Smooth muscle cell (in vitro differentiated cells): Measurements from ENCODE around the gene DHRS13. TPM values are rescaled to one million over a fixed set of nuclear protein-coding genes. Genes with fewer than 3 reads are reported as not detected.

Experiments used
- DNase-seq: peaks from one replicate; lab custom pipeline; 2025; ENCODE audit not compliant: unreplicated experiment; lab: John Stamatoyannopoulos, UW
- H2AFZ ChIP-seq: fragments of 200-600 bp; sonication (generic); 2 replicates; pipeline ENCODE4 v1.6.0; 2016; ENCODE audit warnings: antibody characterized with exemption, low read depth, mild to moderate bottlenecking
- H3F3A ChIP-seq: fragments of 200-600 bp; sonication (generic); 2 replicates; pipeline ENCODE4 v1.6.0; 2017; ENCODE audit warnings: antibody characterized with exemption, low read depth
- H3K27ac ChIP-seq: fragments of 200-600 bp; sonication (generic); 2 replicates; pipeline ENCODE4 v1.5.1; 2016; ENCODE audit warnings: low read depth, mild to moderate bottlenecking
- H3K27me3 ChIP-seq: fragments of 200-600 bp; sonication (generic); 2 replicates; pipeline ENCODE4 v1.6.1; 2016; ENCODE audit warnings: low read depth, mild to moderate bottlenecking
- H3K36me3 ChIP-seq: fragments of 200-600 bp; sonication (generic); 2 replicates; pipeline ENCODE4 v1.5.1; 2016; ENCODE audit warnings: low read depth
- H3K4me1 ChIP-seq: fragments of 200-600 bp; sonication (generic); 2 replicates; pipeline ENCODE4 v1.5.1; 2016; ENCODE audit warnings: low read depth
- H3K4me2 ChIP-seq: fragments of 200-600 bp; sonication (generic); 2 replicates; pipeline ENCODE4 v1.6.0; 2016; ENCODE audit warnings: mild to moderate bottlenecking
- H3K4me3 ChIP-seq: fragments of 200-600 bp; sonication (generic); 2 replicates; pipeline ENCODE4 v1.5.1; 2016; ENCODE audit warnings: mild to moderate bottlenecking
- H3K79me2 ChIP-seq: fragments of 200-600 bp; sonication (generic); 2 replicates; pipeline ENCODE4 v1.6.0; 2016; ENCODE audit warnings: low read depth, mild to moderate bottlenecking
- H3K9ac ChIP-seq: fragments of 200-600 bp; sonication (generic); 2 replicates; pipeline ENCODE4 v1.6.0; 2016; ENCODE audit warnings: low read depth
- H3K9me3 ChIP-seq: fragments of 200-600 bp; sonication (generic); replicated peaks from 2 replicates; pipeline ENCODE4 v1.5.1; 2016; ENCODE audit warnings: low read depth
- H4K20me1 ChIP-seq: fragments of 200-600 bp; sonication (generic); 2 replicates; pipeline ENCODE4 v1.6.0; 2016; ENCODE audit warnings: low read depth
- WGBS: methylation state at CpG from one replicate; pipeline ENCODE4 v1.1.7; 2016; ENCODE audit warnings: low lambda C conversion rate; 5-methylcytosine and 5-hydroxymethylcytosine counted together
- polyA plus RNA-seq: library from polyadenylated mRNA; unstranded; fragments of >200 nt; fragmentation: Nextera tagmentation; extraction: Ambion mirVana; gene quantifications from 2 replicates; pipeline ENCODE4 v1.2.1, GENCODE V29; 2016
- total RNA-seq: library from RNA; depleted of rRNA; stranded (reverse); fragments of >200 nt; gene quantifications from 2 replicates; pipeline ENCODE4 v1.2.3, GENCODE V29; 2014
- TF ChIP-seq, protein P1 (sequence below): fragments of 200-600 bp; sonication (generic); IDR thresholded peaks from 2 replicates; pipeline ENCODE4 v1.5.1; 2017; ENCODE audit warnings: borderline replicate concordance, mild to moderate bottlenecking, antibody characterized with exemption; ENCODE audit not compliant: insufficient read depth, poor library complexity, severe bottlenecking

The DHRS13 gene
- total and polyA plus RNA-seq, 2 experiments from 2014 or later = 6.0 to 10.1 TPM

DNA sequence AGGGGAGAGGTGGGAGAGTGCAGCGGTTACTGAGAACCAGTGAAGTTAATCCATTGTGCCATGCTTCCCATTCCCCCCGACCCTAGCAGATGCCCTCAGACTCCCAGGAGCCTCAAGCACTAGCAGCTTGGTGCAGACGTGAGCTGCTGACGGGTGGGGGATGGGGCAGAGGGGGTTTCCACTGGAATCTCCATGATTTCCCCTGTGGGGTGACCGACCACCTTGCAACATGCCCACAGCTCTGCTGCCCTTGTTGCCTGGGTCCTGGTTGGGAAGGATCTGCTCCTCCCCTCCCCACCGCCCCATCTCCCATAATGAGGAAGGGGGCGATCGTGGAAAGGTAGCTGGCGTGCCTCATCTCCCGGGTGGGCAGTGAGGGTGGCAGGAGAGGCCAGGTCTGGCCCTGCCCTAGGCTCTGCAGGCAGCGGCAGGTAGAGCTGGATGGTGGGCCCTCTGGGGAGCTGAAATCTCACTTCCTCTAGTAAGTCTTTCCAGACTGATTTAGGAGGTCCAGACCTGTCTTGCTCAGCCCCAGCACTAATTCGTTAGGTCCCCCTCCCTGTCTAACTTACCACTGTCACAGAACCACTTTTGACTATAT lies 14.9 kb downstream of the DHRS13 start:
- Histone ChIP-seq H3K27ac (no peak overlapping the region), H3K27me3 (no peaks in the 10 kb centered on the region), H3K4me2 (no peak overlapping the region), H2AFZ (no peak overlapping the region), H3K4me1 (no peaks in the 10 kb centered on the region), H3F3A (no peaks in the 10 kb centered on the region), H3K9me3 (no peaks in the 10 kb centered on the region), H3K4me3 (no peak overlapping the region), H4K20me1 (no peaks in the 10 kb centered on the region), H3K9ac (no peak overlapping the region), H3K79me2 (no peaks in the 10 kb centered on the region), H3K36me3 (no peaks in the 10 kb centered on the region)
- no peak for DNase-seq
- WGBS = 95% methylated on average over 12 of the region's 12 CpGs
- TF ChIP-seq, protein P1, sequence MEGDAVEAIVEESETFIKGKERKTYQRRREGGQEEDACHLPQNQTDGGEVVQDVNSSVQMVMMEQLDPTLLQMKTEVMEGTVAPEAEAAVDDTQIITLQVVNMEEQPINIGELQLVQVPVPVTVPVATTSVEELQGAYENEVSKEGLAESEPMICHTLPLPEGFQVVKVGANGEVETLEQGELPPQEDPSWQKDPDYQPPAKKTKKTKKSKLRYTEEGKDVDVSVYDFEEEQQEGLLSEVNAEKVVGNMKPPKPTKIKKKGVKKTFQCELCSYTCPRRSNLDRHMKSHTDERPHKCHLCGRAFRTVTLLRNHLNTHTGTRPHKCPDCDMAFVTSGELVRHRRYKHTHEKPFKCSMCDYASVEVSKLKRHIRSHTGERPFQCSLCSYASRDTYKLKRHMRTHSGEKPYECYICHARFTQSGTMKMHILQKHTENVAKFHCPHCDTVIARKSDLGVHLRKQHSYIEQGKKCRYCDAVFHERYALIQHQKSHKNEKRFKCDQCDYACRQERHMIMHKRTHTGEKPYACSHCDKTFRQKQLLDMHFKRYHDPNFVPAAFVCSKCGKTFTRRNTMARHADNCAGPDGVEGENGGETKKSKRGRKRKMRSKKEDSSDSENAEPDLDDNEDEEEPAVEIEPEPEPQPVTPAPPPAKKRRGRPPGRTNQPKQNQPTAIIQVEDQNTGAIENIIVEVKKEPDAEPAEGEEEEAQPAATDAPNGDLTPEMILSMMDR = no peak

GRCh38 chr17:28885951-28886350 lies 16.9 kb downstream of the DHRS13 start:
- no peak overlapping the region for H2AFZ ChIP-seq
- H3K4me2 ChIP-seq = no peak overlapping the region
- no peaks in the 10 kb centered on the region for H3K9me3 ChIP-seq
- no peaks in the 10 kb centered on the region for H3K36me3 ChIP-seq
- TF ChIP-seq, protein P1 = no peak
- H3K4me3 ChIP-seq = no peak overlapping the region
- WGBS = 90% methylated on average over 10 of the region's 10 CpGs
- H4K20me1 ChIP-seq = no peaks in the 10 kb centered on the region
- no peaks in the 10 kb centered on the region for H3K4me1 ChIP-seq
- no peak overlapping the region for H3K9ac ChIP-seq
- H3K27me3 ChIP-seq = no peaks in the 10 kb centered on the region
- no peaks in the 10 kb centered on the region for H3K79me2 ChIP-seq
- H3K27ac ChIP-seq = no peak overlapping the region
- no peaks in the 10 kb centered on the region for H3F3A ChIP-seq
- no peak for DNase-seq

GRCh38 chr17:28885363-28885762 lies 17.5 kb downstream of the DHRS13 start:
- WGBS = 98% methylated on average over 4 of the region's 4 CpGs
- H3K9me3 ChIP-seq = no peaks in the 10 kb centered on the region
- no peaks in the 10 kb centered on the region for H3K27me3 ChIP-seq
- no peak overlapping the region for H3K27ac ChIP-seq
- H3K79me2 ChIP-seq = no peaks in the 10 kb centered on the region
- H3F3A ChIP-seq = no peaks in the 10 kb centered on the region
- no peak overlapping the region for H3K4me2 ChIP-seq
- no peaks in the 10 kb centered on the region for H4K20me1 ChIP-seq
- no peak overlapping the region for H2AFZ ChIP-seq
- TF ChIP-seq, protein P1 = no peak
- H3K4me3 ChIP-seq = no peak overlapping the region
- no peak overlapping the region for H3K9ac ChIP-seq
- DNase-seq = no peak
- no peaks in the 10 kb centered on the region for H3K4me1 ChIP-seq
- H3K36me3 ChIP-seq = no peaks in the 10 kb centered on the region

GRCh38 chr17:28883967-28884702 lies 18.7 kb downstream of the DHRS13 start:
- TF ChIP-seq, protein P1 = no peak
- H3K4me2 ChIP-seq = no peak overlapping the region
- no peaks in the 10 kb centered on the region for H3K9me3 ChIP-seq
- H3K27ac ChIP-seq = no peak overlapping the region
- no peak overlapping the region for H3K9ac ChIP-seq
- no peak overlapping the region for H2AFZ ChIP-seq
- H3K4me1 ChIP-seq = no peaks in the 10 kb centered on the region
- DNase-seq = no peak
- H3K36me3 ChIP-seq = no peaks in the 10 kb centered on the region
- no peaks in the 10 kb centered on the region for H3F3A ChIP-seq
- no peaks in the 10 kb centered on the region for H4K20me1 ChIP-seq
- 94% methylated on average over 27 of the region's 27 CpGs for WGBS
- no peaks in the 10 kb centered on the region for H3K79me2 ChIP-seq
- H3K27me3 ChIP-seq = no peaks in the 10 kb centered on the region
- no peak overlapping the region for H3K4me3 ChIP-seq
